ENCODE results near the gene BTD. TPM values are rescaled to one million over a fixed set of nuclear protein-coding genes. Genes with fewer than 3 reads are reported as not detected.

Gene BTD
- total and polyA plus RNA-seq, 2 donors (not counting 3 experiments of a cell fraction or from before 2014, with no cell fraction given) = 20.3 to 32.2 TPM

- dilution Hi-C loops (cut with MboI; ENCODE audit: extremely low pct_ligation_motif_present, low sequenced_read_pairs) (loop anchor here (25.0 kb wide), 1 partner anchor 432 kb away; no protein-coding TSS in a partner anchor), intact Hi-C loops (cut with micrococcal nuclease) (loop anchor here (1.0 to 10.0 kb wide), 12 partner anchors 17 to 617 kb away; partner anchors contain the start of genes ANKRD28, BTD and HACL1)
- Histone ChIP-seq H3K4me1 (ENCODE audit: control insufficient read depth, extremely low read depth, insufficient read depth, low read length) (peaks cover 60% of the 10 kb centered on the region), H3K27me3 (ENCODE audit: control insufficient read depth in 2 of 2, insufficient read depth in 2 of 2, low read length in 2 of 2) (no peaks in the 10 kb centered on the region), H3K4me3 (replicated peaks in 1 of 3; ENCODE audit: insufficient read depth in 1 of 3, low read depth in 1 of 3, low read length in 3 of 3) (peak overlapping the region in 1 of 3 experiments; percentile 50), H3K36me3 (ENCODE audit: control insufficient read depth in 2 of 2, extremely low read depth in 1 of 2, insufficient read depth in 2 of 2, low read length in 2 of 2) (no peaks in the 10 kb centered on the region), H3K9ac (replicated peaks; ENCODE audit: extremely low read depth, insufficient read depth, low read length) (peak overlapping the region; percentile 96), H3K9me3 (replicated peaks; ENCODE audit: control insufficient read depth, insufficient read depth, low read length) (no peaks in the 10 kb centered on the region), H3K4me2 (ENCODE audit: insufficient read depth, low read length) (peak overlapping the region; percentile 85), H3K27ac (ENCODE audit: insufficient read depth, low read depth, low read length) (peak overlapping the region; percentile 100), H2AFZ (ENCODE audit: low read depth, low read length) (no peak overlapping the region), H3K79me2 (ENCODE audit: control insufficient read depth, insufficient read depth, low read length) (no peaks in the 10 kb centered on the region), H3K9me1 (replicated peaks; ENCODE audit: control insufficient read depth, extremely low read depth, insufficient read depth, low read length) (no peaks in the 10 kb centered on the region), H4K20me1 (replicated peaks; ENCODE audit: control insufficient read depth, extremely low read depth, insufficient read depth, low read length) (no peaks in the 10 kb centered on the region)
- TSS peak; percentile 66 for BruUV-seq (replicated peaks)
- ChIA-PET CTCF (interaction anchor here (0.5 to 4.0 kb wide), 40 partner anchors 9 to 634 kb away, joined by 3 to 59 read pairs (median 4); partner anchors contain the start of genes ANKRD28, BTD, DPH3 and HACL1), POLR2A (interaction anchor here (0.8 to 1.7 kb wide), 3 partner anchors 16 to 166 kb away, joined by 5 to 16 read pairs (median 6); partner anchors contain the start of genes BTD and HACL1)
- no peak for TF ChIP-seq EZH2 (IDR thresholded peaks at IDR 0.05; ENCODE audit: borderline replicate concordance, low read depth, low read length, severe bottlenecking)
- TF ChIP-seq FOS (IDR thresholded peaks at IDR 0.05; ENCODE audit: borderline replicate concordance, insufficient read depth, low read length) = peak; percentile 55
- no peak for TF ChIP-seq MAX (IDR thresholded peaks at IDR 0.05; ENCODE audit: insufficient read depth, insufficient read length)
- peak; percentile 46 for TF ChIP-seq POLR2A (IDR thresholded peaks at IDR 0.05; ENCODE audit: low read depth, low read length)
- peak; percentile 86 for TF ChIP-seq GATA2 (IDR thresholded peaks at IDR 0.05; ENCODE audit: insufficient read depth, insufficient read length, low read depth, low read length)
- TF ChIP-seq JUN (IDR thresholded peaks at IDR 0.05; ENCODE audit: borderline replicate concordance, insufficient read depth, insufficient read length, low read depth) = peak; percentile 63
- no peak for TF ChIP-seq CTCF (IDR thresholded peaks at IDR 0.05; ENCODE audit: extremely low read depth in 1 of 2, insufficient read depth in 1 of 2, low read depth in 1 of 2, low read length in 2 of 2)
- TF ChIP-seq MYC (IDR thresholded peaks at IDR 0.05; ENCODE audit: low read depth, low read length) = no peak
- TF ChIP-seq POLR2AphosphoS5 (IDR thresholded peaks at IDR 0.05; ENCODE audit: insufficient read depth, low read depth, low read length) = peak; percentile 73
- DNase-seq (ENCODE audit: low read depth, low spot score) (peak; percentile 94), FAIRE-seq (peak; percentile 92)
Observed at GRCh38 chr3:15630646-15631350, 29.3 kb downstream of the BTD start.

Data from endothelial cell of umbilical vein (primary cell).